Colon (tissue), 2 donors: Measurements from ENCODE around the gene TMSB15A.
"Not testable (repeated sequence)": the region's sequence is repeated elsewhere in the genome, so short reads cannot be mapped to it uniquely, and the experiment has no call there.

Source experiments
- FAIRE-seq: peaks from 2 replicates; lab custom pipeline; 2012; peaks lifted over from hg19 to GRCh38; lab: Jason Lieb, UNC
- donor health status: control.
- donor health status: control.

TMSB15A gene

DNA sequence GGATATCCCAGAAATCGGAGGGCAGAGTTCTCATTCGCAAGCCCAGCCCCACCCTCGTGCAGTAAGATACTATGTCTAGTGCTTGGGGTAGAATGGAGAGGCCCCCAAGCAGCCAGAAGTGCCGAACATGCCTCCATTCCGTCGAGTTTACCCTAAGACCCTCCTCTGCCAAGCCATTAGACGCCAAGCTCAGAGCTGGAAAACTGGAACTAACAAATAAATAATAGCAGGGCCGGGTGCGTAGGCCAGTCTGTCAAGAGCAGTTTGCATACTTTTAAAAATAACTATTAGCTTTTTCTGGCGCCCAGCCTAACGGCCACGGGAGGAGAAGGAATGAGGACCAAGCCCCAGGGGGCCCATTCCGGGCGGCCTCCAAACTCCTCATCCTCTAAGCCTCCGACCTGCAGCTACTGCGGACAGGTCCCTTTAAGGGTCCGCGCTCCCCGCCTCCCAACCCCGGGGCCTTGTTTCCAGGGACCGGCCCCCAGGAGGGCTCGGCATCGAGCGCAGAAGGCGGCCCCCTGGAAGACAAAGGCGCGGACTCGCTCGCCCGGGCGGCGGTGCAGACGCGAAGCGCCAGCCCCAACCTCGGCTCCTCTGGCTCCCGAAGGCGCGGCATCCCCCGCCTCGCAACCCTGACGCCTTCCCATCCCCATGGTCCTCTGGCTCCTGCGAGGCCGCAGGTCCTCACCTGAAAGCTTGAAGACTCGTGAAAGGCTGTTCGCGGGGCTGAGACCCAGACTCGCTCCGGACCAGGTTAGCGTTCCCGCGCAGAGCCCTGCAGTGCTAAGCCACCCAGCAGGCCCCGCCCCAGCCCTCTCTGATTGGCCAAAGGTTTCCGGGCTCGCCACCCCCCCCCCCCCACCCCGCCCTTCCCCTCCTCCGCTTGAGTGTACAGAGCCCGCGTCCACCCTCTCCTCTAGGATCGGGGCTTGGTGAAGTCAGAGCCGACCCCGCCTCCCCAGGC, at the start of gene TMSB15A:
Gene TMSB15A (minus strand): TSS at position 765 of the 967 bp plus-strand sequence.
- FAIRE-seq: no peak

DNA sequence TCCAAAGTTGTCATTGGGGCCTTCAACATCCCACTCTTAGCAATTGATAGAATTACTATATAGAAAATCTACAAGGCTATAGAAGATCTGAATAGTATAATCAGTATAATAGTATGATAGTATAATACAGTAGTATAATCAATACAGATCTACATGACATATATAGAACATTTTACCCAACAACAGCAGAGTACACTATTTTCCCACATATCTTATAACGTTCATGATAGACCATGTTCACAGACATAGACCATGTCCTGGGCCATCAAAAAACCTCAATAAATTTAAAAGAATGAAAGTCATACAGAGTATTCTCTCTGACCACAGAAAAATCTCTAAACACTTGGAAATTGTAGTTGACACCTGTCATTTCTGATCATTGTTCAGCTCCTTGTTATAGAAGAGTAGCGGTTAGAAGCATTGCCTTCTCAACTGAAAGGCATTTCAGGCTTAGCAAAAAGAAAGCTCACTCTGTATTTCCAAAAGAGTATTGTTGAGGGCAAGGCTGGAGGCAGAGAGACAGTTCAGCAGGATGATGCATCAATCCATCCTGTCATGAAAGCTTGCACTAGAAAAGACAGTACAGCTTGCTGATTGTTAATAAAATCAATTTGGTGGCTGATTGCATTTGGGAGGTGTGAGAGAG, 44.0 kb upstream of the TMSB15A start:
- FAIRE-seq: no peak

DNA sequence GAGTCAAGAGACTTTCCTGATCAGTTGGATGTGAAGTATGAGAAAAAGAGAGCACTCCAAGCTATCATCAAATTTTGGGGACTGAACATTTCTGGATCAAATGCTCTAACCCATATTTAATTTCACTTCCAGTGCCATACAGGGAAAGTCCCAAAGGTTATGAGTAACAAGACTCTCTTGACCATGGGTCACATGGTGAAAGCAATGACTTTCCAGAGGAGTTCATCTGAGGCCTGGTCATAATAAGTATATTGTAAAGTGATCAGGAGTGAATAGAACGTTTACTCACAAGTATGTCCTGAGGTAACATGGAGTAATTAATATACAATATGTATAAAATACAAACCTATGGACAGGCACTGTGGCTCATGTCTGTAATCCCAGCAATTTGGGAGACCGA, 42.1 kb upstream of the TMSB15A start:
- FAIRE-seq: no peak

DNA sequence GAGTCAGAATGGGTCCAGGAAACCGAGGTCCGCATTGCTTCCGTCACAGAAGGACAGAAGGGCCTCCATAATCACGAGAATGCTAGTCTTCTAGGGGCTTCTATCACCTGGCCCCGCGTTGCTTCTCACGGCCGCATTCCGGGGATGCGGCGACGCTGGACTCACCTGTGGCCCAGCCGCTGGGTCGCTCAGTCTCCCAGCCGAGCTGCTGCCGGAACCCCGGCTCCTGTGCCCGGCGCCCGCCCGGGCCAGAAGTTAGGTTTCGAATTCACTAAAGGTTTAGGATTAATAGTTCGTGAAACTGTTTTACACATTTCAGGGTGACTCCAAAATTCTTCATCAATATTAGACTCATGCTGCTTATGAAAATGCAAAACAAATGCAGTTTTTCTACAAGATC, 31.7 kb upstream of the TMSB15A start:
- no peak for FAIRE-seq

DNA sequence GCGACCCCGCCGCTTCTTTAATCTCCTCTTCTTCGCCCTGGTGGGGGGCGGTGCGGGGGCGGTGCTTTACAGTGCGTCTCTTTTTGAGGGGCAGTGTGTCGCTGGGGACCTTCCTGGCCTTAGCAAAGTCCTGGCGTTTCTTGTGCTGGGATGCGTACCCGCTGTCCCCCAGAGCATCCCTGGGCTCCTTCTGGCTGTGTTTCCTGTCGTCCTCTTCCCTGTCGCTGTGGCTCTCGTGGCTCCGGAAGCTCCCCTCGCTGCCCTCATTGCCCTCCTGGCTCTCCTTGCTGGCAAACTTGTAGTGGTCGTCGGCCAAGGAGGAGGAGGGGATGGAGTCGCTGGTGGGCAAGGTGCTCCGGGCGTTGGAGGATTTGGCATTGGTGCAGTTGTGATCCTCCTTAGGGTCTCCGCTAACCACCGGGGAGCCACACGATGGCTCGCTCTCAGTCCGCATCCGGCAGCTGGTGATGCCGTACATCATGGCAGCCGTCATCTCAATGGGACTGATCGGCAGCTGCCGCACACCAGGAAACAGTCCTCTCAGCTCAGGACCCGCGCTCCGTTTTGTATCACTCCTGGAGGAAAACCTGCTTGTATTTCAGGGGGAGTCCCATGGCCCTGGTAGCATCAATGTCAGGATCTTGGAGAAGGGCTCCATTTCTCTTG, 30.4 kb upstream of the TMSB15A start:
- FAIRE-seq: no peak

DNA sequence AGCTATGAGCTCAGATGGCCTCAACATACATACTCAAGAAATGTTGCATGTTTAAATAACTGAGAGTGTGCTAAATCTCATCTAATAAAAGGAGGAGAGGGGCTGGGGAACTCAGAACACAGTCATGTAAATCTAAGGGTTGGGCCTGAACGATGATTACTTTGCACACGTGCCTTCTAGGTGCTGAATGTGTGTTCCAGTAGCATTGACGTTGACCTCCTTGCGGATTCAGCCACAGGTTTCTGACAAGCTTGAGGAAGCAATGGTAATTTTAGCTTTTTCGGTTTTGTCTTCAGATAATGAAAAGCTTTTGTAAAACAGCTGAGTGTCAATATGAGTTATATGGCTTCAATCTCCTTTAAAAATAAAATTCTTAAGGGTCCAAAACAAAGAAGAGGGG, 29.6 kb upstream of the TMSB15A start:
- FAIRE-seq: peak; percentile 36

DNA sequence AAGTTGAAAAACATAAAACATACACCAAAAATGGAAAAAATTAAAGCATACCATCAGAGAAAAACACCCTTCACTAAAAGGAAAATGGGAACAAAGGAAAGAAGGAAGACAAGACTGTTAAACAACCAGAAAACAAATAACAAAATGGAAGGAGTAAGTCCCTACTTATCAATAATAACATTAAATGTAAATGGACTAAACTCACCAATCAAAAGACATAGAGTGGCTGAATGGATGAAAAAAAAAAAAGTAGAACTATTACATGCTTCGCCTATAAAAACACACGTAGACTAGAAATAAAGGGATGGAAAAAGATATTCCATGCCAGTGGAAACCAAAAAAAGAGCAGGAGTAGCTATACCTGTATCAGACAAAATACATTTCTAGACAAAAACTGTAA, 19.4 kb upstream of the TMSB15A start:
- peak; percentile 93 for FAIRE-seq

DNA sequence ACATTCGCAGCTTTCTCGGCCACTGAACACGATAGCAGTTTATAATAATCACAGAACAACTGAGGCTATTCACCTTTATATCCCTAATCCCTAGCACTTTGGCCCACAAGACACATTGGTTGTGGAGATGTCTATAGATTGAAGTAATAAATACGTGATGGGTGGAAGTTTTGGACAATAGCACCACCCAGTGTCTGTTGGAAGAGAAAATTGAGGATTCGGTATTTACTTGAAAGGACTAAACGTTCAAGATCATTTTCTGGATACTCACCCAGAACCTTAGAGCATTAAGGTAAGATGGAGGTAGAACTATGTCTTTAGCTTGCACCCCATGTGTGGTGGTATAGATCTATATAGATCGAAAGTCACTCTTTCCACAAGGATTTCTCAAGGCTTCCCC, 787 bp upstream of the TMSB15A start:
- no peak for FAIRE-seq

DNA sequence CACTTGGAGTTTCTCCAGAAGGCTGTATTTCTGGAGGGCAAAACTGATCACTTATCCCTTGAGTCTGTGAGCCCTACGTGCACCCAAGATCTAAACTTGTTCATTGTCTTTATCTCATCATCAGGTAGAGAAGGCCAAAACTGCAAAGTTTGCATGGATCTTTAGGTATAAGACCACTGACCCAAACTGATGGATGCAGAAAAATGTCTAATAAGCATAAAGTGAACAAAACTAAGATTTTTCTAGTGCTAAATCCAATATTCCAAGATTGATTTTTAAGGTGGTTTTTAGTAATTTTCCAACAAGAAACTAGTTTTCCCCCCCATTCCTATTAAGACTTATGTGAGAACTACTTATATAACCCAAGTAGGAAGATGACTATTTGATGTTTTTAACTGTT, 2.0 kb downstream of the TMSB15A start:
- no peak for FAIRE-seq

DNA sequence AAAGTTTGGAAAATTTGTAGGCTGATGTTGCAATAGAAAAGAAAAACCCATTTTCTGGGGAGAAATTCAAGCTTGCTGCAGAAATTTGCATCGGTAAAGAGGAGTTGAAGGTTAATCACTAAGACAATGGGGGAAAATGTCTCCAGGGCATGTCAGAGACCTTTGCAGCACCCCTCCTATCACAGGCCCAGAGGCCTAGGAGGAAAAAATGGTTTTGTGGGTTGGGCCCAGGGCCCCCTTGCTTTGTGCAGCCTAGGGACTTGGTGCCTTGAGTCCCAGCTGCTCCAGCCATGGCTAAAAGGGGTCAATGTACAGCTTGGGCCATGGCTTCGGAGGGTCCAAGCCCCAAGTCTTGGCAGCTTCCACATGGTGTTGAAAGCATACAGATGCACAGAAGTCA, 17.8 kb downstream of the TMSB15A start:
- no peak for FAIRE-seq

DNA sequence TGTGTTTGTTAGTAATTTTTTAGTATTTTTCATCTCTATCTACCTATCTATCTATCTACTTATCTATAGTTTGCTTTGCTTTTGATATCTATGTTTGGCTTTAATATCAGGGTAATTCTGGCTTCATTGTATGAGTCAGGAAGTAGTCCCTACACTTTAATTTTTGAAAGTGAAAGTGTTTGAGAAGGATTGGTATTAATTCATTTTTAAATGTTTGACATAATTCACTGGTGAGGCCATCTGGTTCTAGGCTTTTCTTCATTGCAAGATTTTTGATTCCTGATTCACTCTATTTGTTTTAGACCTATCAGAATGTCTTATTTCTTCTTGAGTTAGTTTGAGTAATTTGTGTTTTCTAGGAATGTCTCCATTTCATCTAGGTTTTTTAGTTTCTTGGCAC, 24.8 kb downstream of the TMSB15A start:
- no peak for FAIRE-seq

DNA sequence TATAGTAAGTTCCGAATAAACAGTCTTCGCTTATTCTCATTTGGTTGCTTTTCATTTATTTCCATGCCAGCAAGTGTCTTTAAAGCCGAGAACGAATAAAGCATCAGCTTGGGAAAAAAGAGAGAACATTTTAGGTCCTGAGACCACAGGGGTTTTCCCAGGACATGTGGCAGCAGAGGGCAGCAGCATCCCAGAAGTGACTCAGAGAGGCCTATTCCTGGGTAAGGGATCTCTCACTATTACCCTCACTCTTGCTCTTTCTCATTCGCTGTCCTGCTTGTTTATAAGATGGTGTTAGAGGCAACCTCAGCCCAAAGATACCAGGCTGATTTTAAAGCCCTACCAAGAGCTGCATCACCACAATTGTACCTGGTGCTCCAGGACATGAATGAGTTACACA, 37.8 kb downstream of the TMSB15A start:
- not testable (repeated sequence) for FAIRE-seq

DNA sequence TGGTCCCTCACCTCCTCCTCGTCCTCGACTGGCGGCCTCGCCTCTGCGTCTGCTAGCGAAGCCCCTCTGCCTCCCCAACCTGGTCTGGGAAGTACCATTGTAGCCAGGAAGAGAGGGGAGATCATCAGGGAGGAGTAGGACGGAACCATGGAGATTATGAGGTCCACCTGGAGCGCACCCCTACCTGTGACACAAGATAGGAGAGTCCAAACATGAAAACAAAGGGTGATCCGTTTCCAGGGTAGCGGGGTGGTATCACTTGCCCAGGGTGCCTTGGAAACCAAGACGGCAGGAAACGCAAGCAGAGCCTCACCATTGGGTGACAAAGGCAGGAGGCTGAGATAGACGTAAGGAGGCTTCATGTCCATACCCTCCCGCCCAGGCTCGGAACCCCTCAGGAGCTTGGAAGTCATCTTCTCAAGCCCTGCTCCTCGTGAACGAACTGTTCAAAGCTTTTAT, 44.7 kb downstream of the TMSB15A start, which contains the start of gene TCP11X2:
Gene TCP11X2 (minus strand): TSS at position 51 of the 459 bp plus-strand sequence.
- FAIRE-seq: not testable (repeated sequence)

DNA sequence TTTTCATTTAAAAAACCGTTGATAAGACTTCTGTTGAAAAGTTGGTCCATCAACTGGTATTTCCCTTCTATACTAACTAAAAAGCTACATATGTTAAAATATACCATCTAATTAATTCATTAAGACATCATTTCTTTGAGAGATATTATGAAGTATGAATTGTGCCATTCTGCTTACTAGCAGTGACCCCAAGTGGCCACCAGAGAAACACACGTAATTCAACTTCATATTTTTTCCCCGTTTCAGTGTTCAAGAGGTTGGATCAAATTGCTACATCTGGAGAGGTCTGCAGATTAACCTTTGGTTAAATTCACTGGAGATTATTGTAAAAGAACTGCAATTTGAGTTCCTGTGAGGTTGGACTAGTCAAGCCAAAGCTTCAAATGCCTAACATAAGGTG, 46.3 kb downstream of the TMSB15A start:
- FAIRE-seq: not testable (repeated sequence)
